HepG2 (cell line): Measurements from ENCODE around the gene ORC6. TPM values are rescaled to one million over a fixed set of nuclear protein-coding genes. Genes with fewer than 3 reads are reported as not detected.

Experiments used
- ATAC-seq: fragments of 200-7000 bp; cut with Tn5 transposase; 3 replicates; pipeline ENCODE4 v1.9.1; 2020; ENCODE audit warnings: mild to moderate bottlenecking, moderate library complexity
- BruUV-seq: library from RNA; stranded (reverse); fragments of 400-500 nt; replicated peaks from 2 replicates; lab custom pipeline; 2021; lab: Mats Ljungman, UMichigan
- CTCF ChIA-PET: fragments of 300-600 bp; formaldehyde crosslinking; extraction: SDS; loops from one replicate; lab custom pipeline; 2021; ENCODE audit warnings: low total read pairs, inconsistent platforms, low intra/inter-chr PET ratio; lab: Yijun Ruan, JAX
- POLR2A ChIA-PET: fragments of 350-600 bp; sonication (Branson Sonifier 250); formaldehyde crosslinking; loops from one replicate; lab custom pipeline; 2020; ENCODE audit warnings: antibody characterized with exemption, inconsistent platforms; lab: Yijun Ruan, JAX
- DNase-seq: peaks from one replicate; pipeline ENCODE4 v3.0.0-alpha.2; 2015; ENCODE audit warnings: low spot score
- FAIRE-seq: peaks from 3 replicates; lab custom pipeline; 2011; peaks lifted over from hg19 to GRCh38; lab: Jason Lieb, UNC
- H2AFZ ChIP-seq: one replicate; pipeline ENCODE4 v1.6.1; 2011; ENCODE audit warnings: low read length, inconsistent platforms
- H3K27ac ChIP-seq: fragments of 300-600 bp; 3 replicates; pipeline ENCODE4 v1.8.0; 2011; ENCODE audit warnings: mixed run types, mild to moderate bottlenecking, mixed read lengths, low read length, inconsistent platforms; ENCODE audit not compliant: insufficient read depth; ENCODE audit errors: extremely low read length
- H3K27me3 ChIP-seq, 2 experiments: fragments of 200-600 bp in 1 of 2; 2 replicates in 1 of 2; 3 replicates in 1 of 2; pipeline versions ENCODE4 v1.6.0 to v1.8.0; 2011; ENCODE audit warnings: low read length in 2 of 2, mild to moderate bottlenecking in 2 of 2, moderate library complexity in 2 of 2, inconsistent platforms in 1 of 2; ENCODE audit not compliant: insufficient read depth in 2 of 2, control insufficient read depth in 1 of 2
- H3K36me3 ChIP-seq, 2 experiments: fragments of 200-600 bp in 1 of 2; replicated peaks in 1 of 2; 2 replicates in 1 of 2; 3 replicates in 1 of 2; pipeline versions ENCODE4 v1.5.1 to v1.8.0; 2011; ENCODE audit warnings: low read length in 2 of 2, inconsistent platforms in 1 of 2; ENCODE audit not compliant: insufficient read depth in 2 of 2, control insufficient read depth in 1 of 2
- H3K4me1 ChIP-seq: 2 replicates; pipeline ENCODE4 v1.5.1; 2012; ENCODE audit warnings: low read length, inconsistent platforms; ENCODE audit not compliant: insufficient read depth
- H3K4me2 ChIP-seq: 2 replicates; pipeline ENCODE4 v1.6.0; 2011; ENCODE audit warnings: low read depth, low read length, inconsistent platforms
- H3K4me3 ChIP-seq, 3 experiments: fragments of 200-600 bp in 1 of 3; sonication (generic), shearing (Covaris generic) in 1 of 3; replicated peaks in 1 of 3; 2 replicates each; pipeline ENCODE4 v1.5.1; 2011 to 2016; ENCODE audit warnings: low read length in 3 of 3, inconsistent platforms in 2 of 3, low read depth in 2 of 3, mild to moderate bottlenecking in 2 of 3, control low read depth in 1 of 3, mixed read lengths in 1 of 3; ENCODE audit not compliant: insufficient read depth in 1 of 3
- H3K79me2 ChIP-seq: one replicate; pipeline ENCODE4 v1.6.1; 2011; ENCODE audit warnings: low read length, inconsistent platforms; ENCODE audit not compliant: insufficient read depth
- H3K9ac ChIP-seq: 2 replicates; pipeline ENCODE4 v1.6.0; 2011; ENCODE audit warnings: mild to moderate bottlenecking, low read depth, low read length, inconsistent platforms; ENCODE audit not compliant: insufficient read depth
- H3K9me3 ChIP-seq: 2 replicates; pipeline ENCODE4 v1.5.1; 2012; ENCODE audit warnings: mild to moderate bottlenecking, low read length
- H4K20me1 ChIP-seq: 2 replicates; pipeline ENCODE4 v1.6.0; 2011; ENCODE audit warnings: inconsistent platforms, mild to moderate bottlenecking, low read length, moderate library complexity; ENCODE audit not compliant: insufficient read depth
- AKNA ChIP-seq: sonication (generic); formaldehyde crosslinking; IDR thresholded peaks from 2 replicates; pipeline ENCODE4 v1.4.0; 2020; ENCODE audit warnings: missing genetic modification reagents, borderline replicate concordance
- ARHGAP35 ChIP-seq: sonication (generic); formaldehyde crosslinking; IDR thresholded peaks from 2 replicates; pipeline ENCODE4 v1.9.0; 2022; ENCODE audit warnings: mild to moderate bottlenecking, inconsistent platforms, moderate library complexity, missing genetic modification reagents, borderline replicate concordance
- ARNT2 ChIP-seq: sonication (generic); formaldehyde crosslinking; IDR thresholded peaks from 2 replicates; pipeline ENCODE4 v1.8.0; 2022; ENCODE audit warnings: mild to moderate bottlenecking, low read depth, missing genetic modification reagents, moderate library complexity
- CEBPG ChIP-seq: IDR thresholded peaks from 2 replicates; pipeline ENCODE4 v1.6.1; 2016
- FOXA3 ChIP-seq: IDR thresholded peaks from 2 replicates; pipeline ENCODE4 v1.6.1; 2016; ENCODE audit warnings: missing genetic modification reagents, missing compliant biosample characterization
- MIER2 ChIP-seq: IDR thresholded peaks from 2 replicates; pipeline ENCODE4 v1.6.1; 2016; ENCODE audit warnings: missing biosample characterization, missing genetic modification reagents
- MYC ChIP-seq: sonication (generic); formaldehyde crosslinking; IDR thresholded peaks from 2 replicates; pipeline ENCODE4 v1.9.0; 2021; ENCODE audit warnings: missing genetic modification reagents, borderline replicate concordance
- ZNF224 ChIP-seq: sonication (generic); formaldehyde crosslinking; IDR thresholded peaks from 2 replicates; pipeline ENCODE4 v1.5.0; 2020; ENCODE audit warnings: mild to moderate bottlenecking, missing genetic modification reagents
- ZNF468 ChIP-seq: sonication (generic); formaldehyde crosslinking; IDR thresholded peaks from 2 replicates; pipeline ENCODE4 v1.8.0; 2022; ENCODE audit warnings: mild to moderate bottlenecking, moderate library complexity, missing genetic modification reagents
- ZNF570 ChIP-seq: sonication (generic); formaldehyde crosslinking; IDR thresholded peaks from 2 replicates; pipeline ENCODE4 v1.4.0; 2020; ENCODE audit warnings: mild to moderate bottlenecking, missing genetic modification reagents, borderline replicate concordance
- ZNF780A ChIP-seq: sonication (generic); formaldehyde crosslinking; IDR thresholded peaks from 2 replicates; pipeline ENCODE4 v1.8.0; 2022; ENCODE audit warnings: mild to moderate bottlenecking, missing genetic modification reagents, moderate library complexity
- ZUFSP ChIP-seq: sonication (generic); formaldehyde crosslinking; IDR thresholded peaks from 2 replicates; pipeline ENCODE4 v1.9.0; 2021; ENCODE audit warnings: missing genetic modification reagents, mild to moderate bottlenecking, borderline replicate concordance
- WGBS: methylation state at CpG from one replicate; pipeline ENCODE4 v1.1.6; 2017; ENCODE audit warnings: low lambda C conversion rate; 5-methylcytosine and 5-hydroxymethylcytosine counted together
- in situ Hi-C: cut with HindIII; loops from 2 replicates; pipeline ENCODE4 v1.10.0; 2017; ENCODE audit warnings: low pct_unique_long_range_greater_than_20kb; ENCODE audit not compliant: extremely low pct_ligation_motif_present
- intact Hi-C: fragments of 100-400 bp; cut with micrococcal nuclease; formaldehyde crosslinking; loops from one replicate; pipeline ENCODE4 v1.10.0; 2022; ENCODE audit not compliant: unreplicated experiment
- polyA plus RNA-seq, 8 experiments: library from polyadenylated mRNA; depleted of rRNA in 3 of 8; stranded (reverse) in 7 of 8; unstranded in 1 of 8; fragments of >200 nt; fragmentation: Illumina TruSeq in 4 of 8; extraction: Trizol in 4 of 8; gene quantifications; 2 replicates each; pipeline versions ENCODE4 v1.2.1 to v1.2.3, GENCODE V29; 2011 to 2016; ENCODE audit warnings: low read depth in 4 of 8, missing spikeins in 1 of 8, mixed read lengths in 1 of 8; ENCODE audit not compliant: insufficient read depth in 1 of 8
- total RNA-seq, 5 experiments: library from RNA; depleted of rRNA; stranded (reverse); fragments of >200 nt; fragmentation: Illumina TruSeq; extraction: Trizol; gene quantifications; 2 replicates each; pipeline ENCODE4 v1.2.3, GENCODE V29; 2016; ENCODE audit warnings: low read depth in 1 of 5
- TF ChIP-seq, protein P1 (sequence below): sonication (generic); formaldehyde crosslinking; IDR thresholded peaks from 2 replicates; pipeline ENCODE4 v1.9.0; 2021; ENCODE audit warnings: missing genetic modification reagents, borderline replicate concordance

ORC6 gene
- total and polyA plus RNA-seq, 2 of the 13 experiments (the other 11 are each of a cell fraction or from before 2014, with no cell fraction given), result 34.2 to 69.8 TPM

GRCh38 chr16:46700048-46700447, 10.6 kb downstream of the ORC6 start (continued):
- TF ChIP-seq ZNF468, result no peak
- no peak for TF ChIP-seq ZNF570

GRCh38 chr16:46701615-46702014, 12.2 kb downstream of the ORC6 start:
- CTCF ChIA-PET, result no interaction called here
- Histone ChIP-seq H3K36me3 (peaks cover 7 to 15% of the 10 kb centered on the region in 2 experiments; a peak in 4 of 5 replicates), H3K79me2 (no peaks in the 10 kb centered on the region), H2AFZ (no peak overlapping the region), H3K27ac (no peak overlapping the region), H3K27me3 (no peaks in the 10 kb centered on the region), H3K9me3 (no peaks in the 10 kb centered on the region), H3K4me2 (no peak overlapping the region), H3K4me1 (peaks cover 4% of the 10 kb centered on the region), H4K20me1 (no peaks in the 10 kb centered on the region), H3K9ac (no peak overlapping the region), H3K4me3 (no peak overlapping the region)
- FAIRE-seq, result no peak
- WGBS, result 96% methylated on average over 4 of the region's 4 CpGs
- intact Hi-C loops, result no loop called here
- TF ChIP-seq, protein P1, sequence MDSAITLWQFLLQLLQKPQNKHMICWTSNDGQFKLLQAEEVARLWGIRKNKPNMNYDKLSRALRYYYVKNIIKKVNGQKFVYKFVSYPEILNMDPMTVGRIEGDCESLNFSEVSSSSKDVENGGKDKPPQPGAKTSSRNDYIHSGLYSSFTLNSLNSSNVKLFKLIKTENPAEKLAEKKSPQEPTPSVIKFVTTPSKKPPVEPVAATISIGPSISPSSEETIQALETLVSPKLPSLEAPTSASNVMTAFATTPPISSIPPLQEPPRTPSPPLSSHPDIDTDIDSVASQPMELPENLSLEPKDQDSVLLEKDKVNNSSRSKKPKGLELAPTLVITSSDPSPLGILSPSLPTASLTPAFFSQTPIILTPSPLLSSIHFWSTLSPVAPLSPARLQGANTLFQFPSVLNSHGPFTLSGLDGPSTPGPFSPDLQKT, result no peak
- TF ChIP-seq CEBPG (CRISPR knock-in tag) (no peak), ZUFSP (no peak), ZNF780A (CRISPR knock-in tag) (no peak), FOXA3 (no peak), ZNF224 (no peak), MIER2 (CRISPR knock-in tag) (no peak), MYC (CRISPR knock-in tag) (no peak), ARHGAP35 (CRISPR knock-in tag) (no peak), AKNA (CRISPR knock-in tag) (no peak), ARNT2 (no peak)
- BruUV-seq, result no TSS peak
- ATAC-seq, result no peak
- no peak for DNase-seq
- POLR2A ChIA-PET, result no interaction called here
- in situ Hi-C loops, result no loop called here
